ENCODE data around the gene FAM47B. TPM values are rescaled to one million over a fixed set of nuclear protein-coding genes. Genes with fewer than 3 reads are reported as not detected.

The FAM47B gene
- total and polyA plus RNA-seq, 9 donors = not detected

GRCh38 chrX:34903316-34903715, 39.3 kb upstream of the FAM47B start:
- intact Hi-C loops (cut with DNase I) = loop anchor here in 1 of 4 donors (10.0 kb wide), 1 partner anchor 299 kb away; no protein-coding TSS in a partner anchor

GRCh38 chrX:34909151-34909550, 33.4 kb upstream of the FAM47B start:
- no peak for DNase-seq
- no peak overlapping the region for H3K4me3 ChIP-seq
- H3K4me1 ChIP-seq (ENCODE audit: insufficient read depth) = no peaks in the 10 kb centered on the region
- no peak overlapping the region for H3K27ac ChIP-seq
- 57 to 65% (median 60%) methylated on average over 2 of the region's 2 CpGs for WGBS, 3 donors
- intact Hi-C loops (cut with DNase I) = loop anchor here in 1 of 4 donors (10.0 kb wide), 1 partner anchor 304 kb away; no protein-coding TSS in a partner anchor
- H3K9me3 ChIP-seq = no peaks in the 10 kb centered on the region
- no peaks in the 10 kb centered on the region for H3K27me3 ChIP-seq
- no peaks in the 10 kb centered on the region for H3K36me3 ChIP-seq
- TF ChIP-seq CTCF (IDR thresholded peaks at IDR 0.05) (no peak), POLR2A (IDR thresholded peaks at IDR 0.05) (no peak), EP300 (IDR thresholded peaks at IDR 0.05) (no peak)

More at GRCh38 chrX:34903316-34903715, 39.3 kb upstream of the FAM47B start:
- DNase-seq = no peak
- H3K36me3 ChIP-seq = no peaks in the 10 kb centered on the region
- H3K27ac ChIP-seq = no peak overlapping the region
- H3K9me3 ChIP-seq = no peaks in the 10 kb centered on the region
- WGBS, 3 donors = 26 to 41% (median 33%) methylated on average over 2 of the region's 2 CpGs
- no peaks in the 10 kb centered on the region for H3K27me3 ChIP-seq
- no peaks in the 10 kb centered on the region for H3K4me1 ChIP-seq (ENCODE audit: insufficient read depth)
- H3K4me3 ChIP-seq = no peak overlapping the region
- no peak for TF ChIP-seq CTCF (IDR thresholded peaks at IDR 0.05)
- no peak for TF ChIP-seq POLR2A (IDR thresholded peaks at IDR 0.05)
- TF ChIP-seq EP300 (IDR thresholded peaks at IDR 0.05) = no peak

- Histone ChIP-seq H3K27ac (no peak overlapping the region), H3K36me3 (no peaks in the 10 kb centered on the region), H3K4me3 (no peak overlapping the region), H3K27me3 (no peaks in the 10 kb centered on the region), H3K4me1 (ENCODE audit: insufficient read depth) (no peaks in the 10 kb centered on the region), H3K9me3 (no peaks in the 10 kb centered on the region)
- intact Hi-C loops (cut with DNase I) = loop anchor here in 1 of 4 donors (5.0 kb wide), 1 partner anchor 338 kb away; no protein-coding TSS in a partner anchor
- WGBS, 3 donors = 55 to 69% (median 63%) methylated on average over 3 of the region's 3 CpGs
- no peak for TF ChIP-seq EP300 (IDR thresholded peaks at IDR 0.05)
- TF ChIP-seq POLR2A (IDR thresholded peaks at IDR 0.05) = no peak
- TF ChIP-seq CTCF (IDR thresholded peaks at IDR 0.05) = no peak
- DNase-seq = no peak
These were observed 27.0 kb upstream of the FAM47B start for GRCh38 chrX:34915463-34916225.

- intact Hi-C loops (cut with DNase I) = loop anchor here in 1 of 4 donors (5.0 kb wide), 1 partner anchor 340 kb away; no protein-coding TSS in a partner anchor
- no peaks in the 10 kb centered on the region for H3K9me3 ChIP-seq
- H3K36me3 ChIP-seq = no peaks in the 10 kb centered on the region
- no peak overlapping the region for H3K27ac ChIP-seq
- WGBS, 3 donors = 57 to 77% (median 64%) methylated on average over 1 of the region's 1 CpG
- H3K27me3 ChIP-seq = no peaks in the 10 kb centered on the region
- no peaks in the 10 kb centered on the region for H3K4me1 ChIP-seq (ENCODE audit: insufficient read depth)
- no peak for DNase-seq
- no peak for TF ChIP-seq EP300 (IDR thresholded peaks at IDR 0.05)
- TF ChIP-seq POLR2A (IDR thresholded peaks at IDR 0.05) = no peak
- no peak for TF ChIP-seq CTCF (IDR thresholded peaks at IDR 0.05)
- no peak overlapping the region for H3K4me3 ChIP-seq
These were observed 25.4 kb upstream of the FAM47B start for GRCh38 chrX:34917146-34917545.

Data from ovary (tissue), 9 donors.